M059J (cell line): ENCODE results near the gene NHLH1. TPM values are rescaled to one million over a fixed set of nuclear protein-coding genes. Genes with fewer than 3 reads are reported as not detected.

Experiments used
- DNase-seq: peaks from one replicate; pipeline ENCODE4 v3.0.0-alpha.2; 2012; ENCODE audit warnings: low read depth
- total RNA-seq: library from RNA; depleted of rRNA; stranded (reverse); fragments of >200 nt; shearing (Covaris generic); gene quantifications from 2 replicates; pipeline ENCODE4 v1.2.3, GENCODE V29; 2014

NHLH1 gene
- total RNA-seq, 1 experiment from 2014 or later: not detected

- DNase-seq: no peak
These were observed 8.8 kb upstream of the NHLH1 start for GRCh38 chr1:160358073-160358472.

- peak; percentile 9 for DNase-seq
These were observed 7.2 kb upstream of the NHLH1 start for GRCh38 chr1:160359559-160360226.

GRCh38 chr1:160360227-160360695, 6.6 kb upstream of the NHLH1 start:
- no peak for DNase-seq

- no peak for DNase-seq
These were observed 5.7 kb upstream of the NHLH1 start for GRCh38 chr1:160361199-160361598.

DNA sequence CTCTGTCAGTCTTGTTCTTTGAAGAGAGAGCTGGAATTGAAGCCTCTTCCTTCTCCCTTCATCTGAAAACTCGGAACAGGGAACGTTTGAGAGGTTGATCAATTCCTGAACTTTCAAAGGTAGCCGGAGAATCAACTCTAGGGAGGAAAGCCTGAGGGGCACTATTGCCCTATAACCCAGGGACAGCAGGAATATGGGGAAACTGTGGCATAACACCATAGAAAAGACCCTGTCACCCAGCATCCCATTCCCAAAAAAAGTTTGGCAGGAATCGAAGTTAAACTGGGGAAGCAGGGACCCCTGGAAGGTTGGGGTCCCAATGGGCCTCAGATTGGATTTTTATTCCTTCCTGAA, 5.1 kb upstream of the NHLH1 start:
- DNase-seq: no peak

GRCh38 chr1:160362168-160362957, 4.5 kb upstream of the NHLH1 start:
- no peak for DNase-seq

DNA sequence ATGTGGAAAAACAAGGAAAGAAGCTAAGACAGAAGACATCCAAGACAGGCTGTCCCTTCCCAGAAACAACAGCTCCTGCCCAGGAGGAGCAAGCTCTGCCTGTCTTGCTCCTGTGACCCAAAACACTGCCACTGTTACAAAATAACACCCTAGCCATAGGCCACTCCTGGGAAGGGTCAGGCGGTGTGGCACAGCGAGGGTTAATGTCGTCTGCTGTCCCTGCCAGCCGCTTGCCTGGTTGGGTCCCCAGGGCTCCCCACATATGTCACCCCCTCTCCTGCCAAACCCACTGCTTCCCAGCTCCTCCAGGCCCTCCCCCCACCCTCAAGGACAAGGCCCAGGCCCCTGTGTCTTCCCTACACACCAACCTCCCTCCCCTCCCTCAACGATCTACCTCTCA, 3.9 kb upstream of the NHLH1 start:
- DNase-seq: no peak

DNA sequence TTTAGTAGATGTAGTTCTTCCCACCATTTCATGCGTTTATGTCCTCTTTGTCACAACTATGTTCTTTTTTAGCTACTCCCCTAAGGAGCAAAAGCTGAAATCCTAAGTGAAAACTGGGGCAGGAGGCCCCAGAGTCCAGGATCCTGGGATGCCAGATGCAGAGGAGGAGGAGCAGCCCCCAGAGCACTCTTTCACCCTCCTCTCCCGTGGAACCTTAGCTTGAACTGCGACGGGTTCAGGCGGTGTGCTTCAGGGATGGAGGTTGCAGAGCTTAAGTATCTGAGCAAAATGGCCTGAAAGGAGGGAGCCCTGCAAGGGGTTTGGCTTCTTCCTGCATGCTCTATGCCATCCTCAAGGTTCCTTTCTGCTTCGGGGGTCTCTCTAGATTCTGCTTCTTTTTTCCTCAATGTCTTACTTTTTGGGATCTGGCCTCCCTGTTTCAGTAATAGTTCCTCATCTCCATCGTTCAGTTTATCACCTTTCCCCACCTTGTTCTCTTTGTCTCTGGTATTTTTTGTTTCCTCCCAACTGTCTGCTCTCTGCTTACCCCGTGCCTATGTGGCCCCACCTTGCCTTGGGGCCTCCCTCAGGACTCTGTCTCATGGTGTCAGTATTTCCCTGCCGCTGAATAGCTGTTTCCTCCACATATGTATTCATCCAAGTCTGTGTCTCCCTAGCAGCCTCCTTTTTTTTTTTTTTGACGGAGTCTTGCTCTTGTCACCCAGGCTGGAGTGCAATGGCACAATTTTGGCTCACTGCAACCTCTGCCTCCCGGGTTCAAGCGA, 2.7 kb upstream of the NHLH1 start:
- DNase-seq: no peak

DNA sequence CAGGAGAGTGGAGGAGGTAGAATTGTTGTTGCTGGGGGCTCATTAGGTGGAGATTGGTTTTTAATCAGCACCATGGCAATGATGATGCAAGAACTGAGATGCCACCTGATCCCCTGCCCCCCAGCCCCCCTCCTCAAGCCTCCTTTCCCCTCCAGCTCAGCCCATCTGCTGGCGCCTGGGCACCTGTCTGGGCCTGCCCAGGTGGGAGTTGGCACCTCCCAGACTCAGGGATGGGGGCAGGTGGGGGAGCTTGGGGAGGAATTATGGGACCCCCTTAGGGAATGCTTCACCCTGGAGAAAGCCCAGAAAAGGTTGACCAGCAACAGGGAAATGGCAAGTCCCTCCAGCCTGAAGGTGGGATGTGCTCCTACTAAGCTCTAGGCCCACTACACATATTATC, 1.5 kb upstream of the NHLH1 start:
- DNase-seq: no peak

- no peak for DNase-seq
These were observed 637 bp downstream of the NHLH1 start for GRCh38 chr1:160367516-160367900.

DNA sequence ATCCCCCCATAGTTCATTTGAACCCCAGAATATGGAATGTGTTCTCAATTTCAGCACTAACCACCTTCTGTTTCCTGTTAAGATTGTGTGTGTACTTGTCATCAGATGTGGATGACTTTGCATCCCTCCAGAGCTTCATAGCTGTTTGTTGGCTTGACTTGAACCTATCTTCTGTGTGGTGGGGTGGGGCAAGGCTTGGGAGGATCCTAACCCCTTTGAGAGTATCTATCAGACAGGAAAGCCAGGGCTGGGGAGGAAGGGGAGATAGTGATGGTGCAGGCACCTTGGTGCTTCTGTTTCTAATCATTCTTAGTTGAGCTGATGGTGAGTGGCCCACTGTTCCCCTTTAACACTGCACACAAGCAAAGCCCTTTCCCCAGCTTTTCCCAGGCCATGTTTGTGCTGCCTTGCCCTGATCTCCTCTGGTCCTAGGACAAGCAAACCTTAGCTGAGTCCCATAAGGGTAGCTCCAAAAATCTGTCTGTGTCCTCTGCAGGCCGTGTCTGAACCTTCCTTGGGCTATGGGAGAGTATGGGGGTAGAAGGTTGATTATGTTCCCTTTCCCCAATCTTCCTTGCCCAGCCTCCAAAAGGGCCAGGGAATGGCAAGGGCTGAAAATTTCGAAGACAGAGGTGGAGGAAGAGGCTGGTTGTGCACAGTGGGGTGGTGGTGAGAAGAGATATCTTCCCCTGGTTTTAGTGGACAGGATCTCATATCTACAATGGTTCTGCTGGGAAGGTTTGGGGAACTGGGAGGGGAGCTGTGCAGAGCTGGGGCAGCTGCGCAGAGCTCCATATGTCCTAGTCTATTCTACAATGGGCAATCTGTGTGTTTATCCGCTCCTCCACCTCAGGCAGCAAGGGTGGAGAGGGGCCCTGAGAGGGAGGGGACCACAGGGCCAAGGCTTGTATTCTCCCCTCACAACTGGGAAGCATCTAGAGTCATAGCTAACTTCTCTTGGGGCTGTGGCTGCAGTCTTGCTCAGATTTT, 1.4 kb downstream of the NHLH1 start:
- no peak for DNase-seq

DNA sequence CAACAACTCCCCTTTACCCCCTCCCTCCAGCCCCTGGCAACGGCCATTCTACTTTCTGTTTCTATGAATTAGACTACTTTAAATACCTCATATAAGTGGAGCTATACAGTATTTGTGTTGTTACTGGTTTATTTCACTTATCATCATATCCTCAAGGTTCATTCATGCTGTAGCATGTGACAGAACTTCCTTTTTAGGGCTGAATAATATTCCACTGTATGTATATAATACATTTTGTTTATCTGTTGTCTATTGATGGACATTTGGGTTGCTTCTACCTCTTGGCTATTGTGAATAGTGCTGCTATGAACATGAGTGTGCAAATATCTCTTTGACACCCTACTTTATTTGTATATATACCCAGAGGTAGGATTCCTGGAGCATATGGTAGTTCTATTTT, 2.2 kb downstream of the NHLH1 start:
- DNase-seq: no peak

- DNase-seq: no peak
These were observed 3.9 kb downstream of the NHLH1 start for GRCh38 chr1:160370561-160371345.

- DNase-seq: no peak
These were observed 4.4 kb downstream of the NHLH1 start for GRCh38 chr1:160371346-160371631.

- DNase-seq: no peak
These were observed 4.9 kb downstream of the NHLH1 start for GRCh38 chr1:160371756-160372155.

- no peak for DNase-seq
These were observed 6.8 kb downstream of the NHLH1 start for GRCh38 chr1:160373696-160374095.

- DNase-seq: no peak
These were observed 7.6 kb downstream of the NHLH1 start for GRCh38 chr1:160374306-160375110.

DNA sequence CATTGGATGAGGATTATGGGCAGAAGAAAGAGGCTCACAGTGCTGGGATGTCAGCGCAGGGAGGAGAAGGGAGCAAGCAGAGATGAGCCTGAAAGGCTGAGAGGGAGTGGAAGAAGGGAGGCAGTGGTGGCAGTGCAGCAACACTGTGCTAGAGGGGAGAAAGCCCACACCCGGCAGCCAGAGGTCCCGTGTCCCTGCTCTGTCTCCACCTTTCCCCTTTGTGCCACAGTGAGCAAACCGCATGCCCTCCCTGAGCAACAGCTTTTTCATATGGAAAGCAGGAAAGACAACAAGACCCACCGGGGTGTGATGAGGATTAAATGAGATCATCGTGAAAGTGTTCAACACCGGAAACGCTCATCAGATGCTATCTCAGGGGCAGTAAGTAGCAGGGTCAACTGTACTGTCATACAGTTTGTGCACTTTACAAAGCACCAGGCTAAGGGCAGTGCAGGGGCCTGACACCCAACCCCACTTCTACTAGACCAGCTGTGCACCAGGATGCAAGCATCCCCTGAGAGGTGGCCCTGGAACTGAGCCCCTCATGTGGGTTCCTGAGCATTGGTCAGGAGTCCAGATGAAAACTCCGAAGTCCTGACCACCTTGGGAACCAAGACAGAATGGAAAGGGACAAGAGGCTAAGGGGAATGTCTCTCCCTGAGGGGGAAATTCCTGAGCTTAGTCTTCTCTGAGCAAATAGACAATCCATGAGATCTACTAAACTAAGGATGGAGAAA, 9.1 kb downstream of the NHLH1 start:
- peak; percentile 72 for DNase-seq

DNA sequence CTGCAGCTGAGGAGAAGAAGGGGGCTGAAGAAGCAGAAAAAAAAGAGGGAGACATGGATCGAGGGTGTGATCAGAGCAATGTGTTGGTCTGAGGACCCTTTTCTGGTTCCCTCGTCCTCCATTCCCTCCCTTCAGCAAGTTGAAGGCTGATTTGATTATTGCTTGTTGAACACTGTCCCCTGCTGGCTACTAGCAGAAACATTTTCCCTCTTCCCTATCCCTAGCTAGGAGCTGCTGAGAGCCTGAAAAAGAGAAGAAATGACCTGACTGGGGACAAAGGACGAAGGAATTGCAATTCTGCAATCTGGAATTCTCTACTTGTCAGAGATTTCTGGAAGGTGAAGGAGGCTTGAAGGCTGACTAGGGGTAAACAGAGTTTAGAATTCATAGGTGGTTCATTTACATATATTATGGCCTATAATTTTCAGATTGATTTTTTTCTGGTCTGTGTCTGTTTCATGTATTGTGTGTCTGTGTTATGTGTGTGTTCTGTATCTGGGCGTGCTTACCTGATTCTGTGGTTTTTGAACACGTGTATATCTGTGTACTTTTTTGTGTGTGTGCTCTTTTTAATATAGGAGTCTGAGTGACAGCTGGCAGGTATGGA, 9.8 kb downstream of the NHLH1 start:
- peak; percentile 61 for DNase-seq
